GM23338 (cell line): ENCODE data around the gene GSAP. TPM values are rescaled to one million over a fixed set of nuclear protein-coding genes. Genes with fewer than 3 reads are reported as not detected.

Source experiments
- ATAC-seq: fragments of 200-7000 bp; cut with Tn5 transposase; 3 replicates; pipeline ENCODE4 v1.9.1; 2020
- DNase-seq: peaks from one replicate; pipeline ENCODE4 v3.0.0-alpha.2; 2015; ENCODE audit warnings: low spot score
- H2AFZ ChIP-seq: fragments of 200-600 bp; sonication (generic); 2 replicates; pipeline ENCODE4 v1.8.0; 2016; ENCODE audit warnings: antibody characterized with exemption, mild to moderate bottlenecking, moderate library complexity
- H3F3A ChIP-seq: fragments of 200-600 bp; sonication (generic); replicated peaks from 2 replicates; pipeline ENCODE4 v1.8.0; 2017; ENCODE audit warnings: antibody characterized with exemption, mixed run types, low read depth
- H3K27ac ChIP-seq: fragments of 200-600 bp; sonication (generic); 2 replicates; pipeline ENCODE4 v1.6.1; 2016; ENCODE audit warnings: low read depth
- H3K27me3 ChIP-seq: fragments of 200-600 bp; sonication (generic); 2 replicates; pipeline ENCODE4 v1.8.0; 2016; ENCODE audit warnings: mild to moderate bottlenecking, mixed run types, moderate library complexity; ENCODE audit not compliant: insufficient read depth
- H3K36me3 ChIP-seq: fragments of 200-600 bp; sonication (generic); 2 replicates; pipeline ENCODE4 v1.8.0; 2016; ENCODE audit warnings: mild to moderate bottlenecking; ENCODE audit not compliant: insufficient read depth
- H3K4me1 ChIP-seq: fragments of 200-600 bp; sonication (generic); 2 replicates; pipeline ENCODE4 v1.8.0; 2016; ENCODE audit warnings: mild to moderate bottlenecking, moderate library complexity; ENCODE audit not compliant: insufficient read depth
- H3K4me2 ChIP-seq: fragments of 200-600 bp; sonication (generic); 2 replicates; pipeline ENCODE4 v1.7.1; 2017; ENCODE audit warnings: mixed run types
- H3K4me3 ChIP-seq: fragments of 200-600 bp; sonication (generic); 2 replicates; pipeline ENCODE4 v1.6.1; 2016; ENCODE audit warnings: mixed run types
- H3K79me2 ChIP-seq: fragments of 200-600 bp; sonication (generic); replicated peaks from 2 replicates; pipeline ENCODE4 v1.8.0; 2017; ENCODE audit warnings: mild to moderate bottlenecking; ENCODE audit not compliant: insufficient read depth
- H3K9me2 ChIP-seq: fragments of 200-600 bp; sonication (generic); 2 replicates; pipeline ENCODE4 v1.8.0; 2017; ENCODE audit not compliant: insufficient read depth
- H4K20me1 ChIP-seq: fragments of 200-600 bp; sonication (generic); replicated peaks from 2 replicates; pipeline ENCODE4 v1.8.0; 2017; ENCODE audit warnings: mild to moderate bottlenecking; ENCODE audit not compliant: insufficient read depth
- H3K27ac Mint-ChIP-seq: 2 replicates; pipeline ENCODE4 v1.8.0; 2020; ENCODE audit warnings: inconsistent platforms, mild to moderate bottlenecking, moderate library complexity, mixed read lengths
- H3K27me3 Mint-ChIP-seq: 3 replicates; pipeline ENCODE4 v1.8.0; 2022; ENCODE audit warnings: low read depth, mild to moderate bottlenecking, moderate library complexity, mixed read lengths, inconsistent platforms; ENCODE audit not compliant: insufficient read depth, poor library complexity
- H3K36me3 Mint-ChIP-seq: 3 replicates; pipeline ENCODE4 v1.8.0; 2021; ENCODE audit warnings: low read depth, mild to moderate bottlenecking, inconsistent platforms, moderate library complexity, mixed read lengths
- H3K4me1 Mint-ChIP-seq: 3 replicates; pipeline ENCODE4 v1.8.0; 2020; ENCODE audit warnings: mild to moderate bottlenecking, inconsistent platforms, mixed read lengths
- H3K4me3 Mint-ChIP-seq: 3 replicates; pipeline ENCODE4 v1.8.0; 2021; ENCODE audit warnings: moderate library complexity, mild to moderate bottlenecking, inconsistent platforms, mixed read lengths
- H3K9me3 Mint-ChIP-seq: 3 replicates; pipeline ENCODE4 v1.8.0; 2020; ENCODE audit warnings: moderate library complexity, mild to moderate bottlenecking, inconsistent platforms, mixed read lengths
- EZH2phosphoT487 ChIP-seq: fragments of 200-600 bp; sonication (generic); IDR thresholded peaks from one replicate; pipeline ENCODE4 v1.8.1; 2018; ENCODE audit warnings: antibody characterized with exemption; ENCODE audit not compliant: unreplicated experiment
- NANOG ChIP-seq: IDR thresholded peaks from 2 replicates; pipeline ENCODE4 v1.6.1; 2016; ENCODE audit warnings: antibody characterized with exemption, borderline replicate concordance
- POLR2AphosphoS5 ChIP-seq: IDR thresholded peaks from 2 replicates; pipeline ENCODE4 v1.6.1; 2016; ENCODE audit warnings: antibody characterized with exemption, low read depth
- STAT1 ChIP-seq: IDR thresholded peaks from one replicate; pipeline ENCODE4 v1.6.1; 2016; ENCODE audit warnings: antibody characterized with exemption; ENCODE audit not compliant: unreplicated experiment
- ZNF114 ChIP-seq: fragments of 250-450 bp; sonication (Bioruptor Pico); IDR thresholded peaks from 2 replicates; pipeline ENCODE4 v1.5.0; 2020; ENCODE audit warnings: mild to moderate bottlenecking, moderate library complexity
- ZNF331 ChIP-seq: fragments of 250-450 bp; sonication (Bioruptor Pico); IDR thresholded peaks from 2 replicates; pipeline ENCODE4 v1.5.0; 2020; ENCODE audit warnings: low read depth, mild to moderate bottlenecking, moderate library complexity
- polyA plus RNA-seq: library from polyadenylated mRNA; unstranded; fragments of >200 nt; fragmentation: Nextera tagmentation; extraction: Ambion mirVana; gene quantifications from 2 replicates; pipeline ENCODE4 v1.2.1, GENCODE V29; 2016
- total RNA-seq: library from RNA; depleted of rRNA; stranded (reverse); fragments of >200 nt; shearing (Covaris generic); gene quantifications from 2 replicates; pipeline ENCODE4 v1.2.3, GENCODE V29; 2014
- TF ChIP-seq, protein P1 (sequence below): fragments of 250-450 bp; sonication (Bioruptor Pico); IDR thresholded peaks from 2 replicates; pipeline ENCODE4 v1.5.0; 2020; ENCODE audit warnings: mild to moderate bottlenecking, moderate library complexity
- TF ChIP-seq, protein P2 (sequence below): IDR thresholded peaks from 2 replicates; pipeline ENCODE4 v1.6.1; 2016; ENCODE audit warnings: antibody characterized with exemption

Gene GSAP
- total and polyA plus RNA-seq, 2 experiments from 2014 or later = 0.63 to 1.1 TPM

DNA sequence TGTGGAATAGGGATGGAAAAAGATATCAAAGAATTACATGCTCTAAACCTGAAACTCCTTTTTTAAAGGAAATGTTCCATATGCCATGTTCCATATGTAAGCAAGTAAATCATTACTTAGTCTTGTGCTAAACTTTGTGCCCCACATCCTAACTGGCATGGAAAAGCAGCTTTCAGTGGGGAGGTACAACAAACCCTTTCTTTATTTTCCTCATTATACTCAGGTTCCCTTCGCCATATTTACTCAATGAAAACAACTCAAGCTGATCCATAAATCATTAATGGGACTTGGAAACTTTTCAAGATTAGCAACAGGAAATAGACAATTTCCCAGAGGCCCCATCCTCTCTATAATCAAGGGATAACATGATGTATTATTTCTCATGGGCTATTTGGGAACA, 56.0 kb downstream of the GSAP start:
- H3K9me2 ChIP-seq = no peaks in the 10 kb centered on the region
- H3K4me3 ChIP-seq = no peak overlapping the region
- H3K27me3 Mint-ChIP-seq = no peaks in the 10 kb centered on the region
- H3K27me3 ChIP-seq = no peaks in the 10 kb centered on the region
- DNase-seq (no peak), ATAC-seq (no peak)
- H3K4me1 Mint-ChIP-seq = no peaks in the 10 kb centered on the region
- no peaks in the 10 kb centered on the region for H3F3A ChIP-seq
- no peak overlapping the region for H3K4me3 Mint-ChIP-seq
- H3K4me1 ChIP-seq = no peaks in the 10 kb centered on the region
- H3K79me2 ChIP-seq = no peaks in the 10 kb centered on the region
- H3K36me3 Mint-ChIP-seq = no peaks in the 10 kb centered on the region
- no peaks in the 10 kb centered on the region for H3K9me3 Mint-ChIP-seq
- H3K27ac ChIP-seq = no peak overlapping the region
- no peak for TF ChIP-seq ZNF331 (CRISPR knock-in tag)
- no peak for TF ChIP-seq ZNF114 (CRISPR knock-in tag)
- no peak for TF ChIP-seq EZH2phosphoT487
- TF ChIP-seq, protein P1, sequence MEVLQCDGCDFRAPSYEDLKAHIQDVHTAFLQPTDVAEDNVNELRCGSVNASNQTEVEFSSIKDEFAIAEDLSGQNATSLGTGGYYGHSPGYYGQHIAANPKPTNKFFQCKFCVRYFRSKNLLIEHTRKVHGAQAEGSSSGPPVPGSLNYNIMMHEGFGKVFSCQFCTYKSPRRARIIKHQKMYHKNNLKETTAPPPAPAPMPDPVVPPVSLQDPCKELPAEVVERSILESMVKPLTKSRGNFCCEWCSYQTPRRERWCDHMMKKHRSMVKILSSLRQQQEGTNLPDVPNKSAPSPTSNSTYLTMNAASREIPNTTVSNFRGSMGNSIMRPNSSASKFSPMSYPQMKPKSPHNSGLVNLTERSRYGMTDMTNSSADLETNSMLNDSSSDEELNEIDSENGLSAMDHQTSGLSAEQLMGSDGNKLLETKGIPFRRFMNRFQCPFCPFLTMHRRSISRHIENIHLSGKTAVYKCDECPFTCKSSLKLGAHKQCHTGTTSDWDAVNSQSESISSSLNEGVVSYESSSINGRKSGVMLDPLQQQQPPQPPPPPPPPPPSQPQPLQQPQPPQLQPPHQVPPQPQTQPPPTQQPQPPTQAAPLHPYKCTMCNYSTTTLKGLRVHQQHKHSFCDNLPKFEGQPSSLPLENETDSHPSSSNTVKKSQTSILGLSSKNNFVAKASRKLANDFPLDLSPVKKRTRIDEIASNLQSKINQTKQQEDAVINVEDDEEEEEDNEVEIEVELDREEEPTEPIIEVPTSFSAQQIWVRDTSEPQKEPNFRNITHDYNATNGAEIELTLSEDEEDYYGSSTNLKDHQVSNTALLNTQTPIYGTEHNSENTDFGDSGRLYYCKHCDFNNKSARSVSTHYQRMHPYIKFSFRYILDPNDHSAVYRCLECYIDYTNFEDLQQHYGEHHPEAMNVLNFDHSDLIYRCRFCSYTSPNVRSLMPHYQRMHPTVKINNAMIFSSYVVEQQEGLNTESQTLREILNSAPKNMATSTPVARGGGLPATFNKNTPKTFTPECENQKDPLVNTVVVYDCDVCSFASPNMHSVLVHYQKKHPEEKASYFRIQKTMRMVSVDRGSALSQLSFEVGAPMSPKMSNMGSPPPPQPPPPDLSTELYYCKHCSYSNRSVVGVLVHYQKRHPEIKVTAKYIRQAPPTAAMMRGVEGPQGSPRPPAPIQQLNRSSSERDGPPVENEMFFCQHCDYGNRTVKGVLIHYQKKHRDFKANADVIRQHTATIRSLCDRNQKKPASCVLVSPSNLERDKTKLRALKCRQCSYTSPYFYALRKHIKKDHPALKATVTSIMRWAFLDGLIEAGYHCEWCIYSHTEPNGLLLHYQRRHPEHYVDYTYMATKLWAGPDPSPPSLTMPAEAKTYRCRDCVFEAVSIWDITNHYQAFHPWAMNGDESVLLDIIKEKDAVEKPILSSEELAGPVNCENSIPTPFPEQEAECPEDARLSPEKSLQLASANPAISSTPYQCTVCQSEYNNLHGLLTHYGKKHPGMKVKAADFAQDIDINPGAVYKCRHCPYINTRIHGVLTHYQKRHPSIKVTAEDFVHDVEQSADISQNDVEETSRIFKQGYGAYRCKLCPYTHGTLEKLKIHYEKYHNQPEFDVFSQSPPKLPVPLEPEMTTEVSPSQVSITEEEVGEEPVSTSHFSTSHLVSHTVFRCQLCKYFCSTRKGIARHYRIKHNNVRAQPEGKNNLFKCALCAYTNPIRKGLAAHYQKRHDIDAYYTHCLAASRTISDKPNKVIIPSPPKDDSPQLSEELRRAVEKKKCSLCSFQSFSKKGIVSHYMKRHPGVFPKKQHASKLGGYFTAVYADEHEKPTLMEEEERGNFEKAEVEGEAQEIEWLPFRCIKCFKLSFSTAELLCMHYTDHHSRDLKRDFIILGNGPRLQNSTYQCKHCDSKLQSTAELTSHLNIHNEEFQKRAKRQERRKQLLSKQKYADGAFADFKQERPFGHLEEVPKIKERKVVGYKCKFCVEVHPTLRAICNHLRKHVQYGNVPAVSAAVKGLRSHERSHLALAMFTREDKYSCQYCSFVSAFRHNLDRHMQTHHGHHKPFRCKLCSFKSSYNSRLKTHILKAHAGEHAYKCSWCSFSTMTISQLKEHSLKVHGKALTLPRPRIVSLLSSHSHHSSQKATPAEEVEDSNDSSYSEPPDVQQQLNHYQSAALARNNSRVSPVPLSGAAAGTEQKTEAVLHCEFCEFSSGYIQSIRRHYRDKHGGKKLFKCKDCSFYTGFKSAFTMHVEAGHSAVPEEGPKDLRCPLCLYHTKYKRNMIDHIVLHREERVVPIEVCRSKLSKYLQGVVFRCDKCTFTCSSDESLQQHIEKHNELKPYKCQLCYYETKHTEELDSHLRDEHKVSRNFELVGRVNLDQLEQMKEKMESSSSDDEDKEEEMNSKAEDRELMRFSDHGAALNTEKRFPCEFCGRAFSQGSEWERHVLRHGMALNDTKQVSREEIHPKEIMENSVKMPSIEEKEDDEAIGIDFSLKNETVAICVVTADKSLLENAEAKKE (CRISPR knock-in tag) = no peak
- no peak for TF ChIP-seq STAT1
- H3K4me2 ChIP-seq = no peak overlapping the region
- no peaks in the 10 kb centered on the region for H3K36me3 ChIP-seq
- H4K20me1 ChIP-seq = no peaks in the 10 kb centered on the region
- no peak overlapping the region for H3K27ac Mint-ChIP-seq
- H2AFZ ChIP-seq = no peak overlapping the region

- H3K4me2 ChIP-seq = no peak overlapping the region
- H3K9me3 Mint-ChIP-seq = no peaks in the 10 kb centered on the region
- H3K4me3 ChIP-seq = no peak overlapping the region
- H3K27me3 Mint-ChIP-seq = no peaks in the 10 kb centered on the region
- no peaks in the 10 kb centered on the region for H3K4me1 Mint-ChIP-seq
- no peak overlapping the region for H3K27ac Mint-ChIP-seq
- DNase-seq = no peak
- H3K27ac ChIP-seq = no peak overlapping the region
- H3K79me2 ChIP-seq = no peaks in the 10 kb centered on the region
- H2AFZ ChIP-seq = no peak overlapping the region
- H3K36me3 Mint-ChIP-seq = no peaks in the 10 kb centered on the region
- no peak for ATAC-seq
- no peak overlapping the region for H3K4me3 Mint-ChIP-seq
- no peaks in the 10 kb centered on the region for H3K27me3 ChIP-seq
- H3K36me3 ChIP-seq = no peaks in the 10 kb centered on the region
- H3K9me2 ChIP-seq = no peaks in the 10 kb centered on the region
- H3K4me1 ChIP-seq = no peaks in the 10 kb centered on the region
- no peaks in the 10 kb centered on the region for H4K20me1 ChIP-seq
- no peaks in the 10 kb centered on the region for H3F3A ChIP-seq
- TF ChIP-seq EZH2phosphoT487 = no peak
- no peak for TF ChIP-seq POLR2AphosphoS5
- TF ChIP-seq, protein P2, sequence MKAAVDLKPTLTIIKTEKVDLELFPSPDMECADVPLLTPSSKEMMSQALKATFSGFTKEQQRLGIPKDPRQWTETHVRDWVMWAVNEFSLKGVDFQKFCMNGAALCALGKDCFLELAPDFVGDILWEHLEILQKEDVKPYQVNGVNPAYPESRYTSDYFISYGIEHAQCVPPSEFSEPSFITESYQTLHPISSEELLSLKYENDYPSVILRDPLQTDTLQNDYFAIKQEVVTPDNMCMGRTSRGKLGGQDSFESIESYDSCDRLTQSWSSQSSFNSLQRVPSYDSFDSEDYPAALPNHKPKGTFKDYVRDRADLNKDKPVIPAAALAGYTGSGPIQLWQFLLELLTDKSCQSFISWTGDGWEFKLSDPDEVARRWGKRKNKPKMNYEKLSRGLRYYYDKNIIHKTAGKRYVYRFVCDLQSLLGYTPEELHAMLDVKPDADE = no peak
- no peak for TF ChIP-seq NANOG
Observed at GRCh38 chr7:77359599-77359998, 56.5 kb downstream of the GSAP start.
